Activated naive CD4-positive, alpha-beta T cell (primary cell): ENCODE data around the gene MYO3B.
"Not testable (repeated sequence)": the region's sequence is repeated elsewhere in the genome, so short reads cannot be mapped to it uniquely, and the experiment has no call there.

Experiments used
- DNase-seq, 4 experiments: peaks; one replicate each; lab custom pipeline; 2025; lab: John Stamatoyannopoulos, UW

The MYO3B gene

GRCh38 chr2:170261566-170261965 is 83.6 kb downstream of the MYO3B start:
- DNase-seq, result no peak

GRCh38 chr2:170262343-170262742 is 84.4 kb downstream of the MYO3B start:
- no peak for DNase-seq

- no peak for DNase-seq
Observed at GRCh38 chr2:170262806-170263205, 84.9 kb downstream of the MYO3B start.

GRCh38 chr2:170263728-170264521 is 86.0 kb downstream of the MYO3B start:
- DNase-seq, result not testable (repeated sequence)

- no peak for DNase-seq
Observed at GRCh38 chr2:170264522-170264860, 86.5 kb downstream of the MYO3B start.

- no peak for DNase-seq
Observed at GRCh38 chr2:170264865-170265264, 86.9 kb downstream of the MYO3B start.

GRCh38 chr2:170265321-170265720 is 87.4 kb downstream of the MYO3B start:
- no peak for DNase-seq

GRCh38 chr2:170266358-170266757 is 88.4 kb downstream of the MYO3B start:
- no peak for DNase-seq

- no peak for DNase-seq
Observed at GRCh38 chr2:170267071-170267470, 89.1 kb downstream of the MYO3B start.

- DNase-seq, result no peak
Observed at GRCh38 chr2:170270278-170270864, 92.4 kb downstream of the MYO3B start.

- no peak for DNase-seq
Observed at GRCh38 chr2:170271340-170271739, 93.4 kb downstream of the MYO3B start.

- DNase-seq, result no peak
Observed at GRCh38 chr2:170276056-170276455, 98.1 kb downstream of the MYO3B start.

GRCh38 chr2:170276925-170277629 is 99.1 kb downstream of the MYO3B start:
- DNase-seq, result no peak

GRCh38 chr2:170277951-170278350 is 100.0 kb downstream of the MYO3B start:
- no peak for DNase-seq

- DNase-seq, result not testable (repeated sequence)
Observed at GRCh38 chr2:170279615-170280014, 101.7 kb downstream of the MYO3B start.

- DNase-seq, result no peak
Observed at GRCh38 chr2:170282851-170283250, 104.9 kb downstream of the MYO3B start.

- no peak for DNase-seq
Observed at GRCh38 chr2:170284205-170284604, 106.3 kb downstream of the MYO3B start.

GRCh38 chr2:170288859-170289258 is 110.9 kb downstream of the MYO3B start:
- no peak for DNase-seq

- no peak for DNase-seq
Observed at GRCh38 chr2:170291474-170291873, 113.5 kb downstream of the MYO3B start.

GRCh38 chr2:170292415-170292814 is 114.5 kb downstream of the MYO3B start:
- no peak for DNase-seq

- DNase-seq, result no peak
Observed at GRCh38 chr2:170297496-170297895, 119.5 kb downstream of the MYO3B start.

GRCh38 chr2:170298115-170298514 is 120.2 kb downstream of the MYO3B start:
- no peak for DNase-seq

GRCh38 chr2:170298861-170299429 is 121.0 kb downstream of the MYO3B start:
- no peak for DNase-seq
